DMS53 treated with DMSO at 0.1 percent for 48 hours (cell line): Measurements from ENCODE around the gene CDK8.

ENCODE experiments used
- DNase-seq: peaks from one replicate; lab custom pipeline; 2025; ENCODE audit not compliant: unreplicated experiment; lab: John Stamatoyannopoulos, UW

CDK8 gene

DNA sequence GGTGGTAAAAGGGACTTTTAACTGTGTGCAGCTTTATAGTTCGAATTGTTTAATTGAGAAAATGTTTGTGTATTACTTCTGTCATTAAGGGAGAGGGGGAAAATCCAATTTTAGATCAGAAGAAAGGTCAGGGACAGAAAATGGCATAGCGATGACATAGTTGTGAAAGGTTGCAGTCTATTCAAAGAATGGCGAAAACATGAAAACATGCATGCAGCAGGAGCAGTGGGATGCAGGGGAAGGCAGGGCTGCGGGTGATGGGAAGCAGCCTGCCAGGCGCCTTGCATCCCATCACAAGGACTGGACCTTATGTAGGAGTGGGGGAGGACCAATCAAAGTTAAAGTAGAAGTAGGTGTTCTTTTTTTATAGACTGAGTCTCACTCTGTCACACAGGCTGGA, 125.9 kb downstream of the CDK8 start:
- no peak for DNase-seq

DNA sequence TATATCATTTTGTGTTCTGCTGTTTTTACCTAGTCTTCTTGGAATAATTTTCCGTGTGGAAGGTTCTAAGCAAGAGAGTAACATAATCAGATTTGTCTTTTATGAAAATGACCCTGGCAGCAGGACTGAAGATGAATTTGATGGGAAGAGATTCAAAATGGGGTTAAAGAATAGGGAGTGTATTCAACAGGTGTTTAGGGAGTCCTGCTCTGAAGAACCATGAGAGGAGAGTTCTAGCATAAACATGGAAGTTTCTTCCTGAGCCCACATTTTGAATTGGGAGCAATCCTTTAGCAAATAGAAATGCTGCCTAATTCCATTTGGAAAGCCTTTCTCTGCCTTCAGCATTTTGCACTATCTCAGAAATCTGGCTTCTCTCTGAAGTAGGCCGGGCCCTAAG, 127.0 kb downstream of the CDK8 start:
- no peak for DNase-seq

DNA sequence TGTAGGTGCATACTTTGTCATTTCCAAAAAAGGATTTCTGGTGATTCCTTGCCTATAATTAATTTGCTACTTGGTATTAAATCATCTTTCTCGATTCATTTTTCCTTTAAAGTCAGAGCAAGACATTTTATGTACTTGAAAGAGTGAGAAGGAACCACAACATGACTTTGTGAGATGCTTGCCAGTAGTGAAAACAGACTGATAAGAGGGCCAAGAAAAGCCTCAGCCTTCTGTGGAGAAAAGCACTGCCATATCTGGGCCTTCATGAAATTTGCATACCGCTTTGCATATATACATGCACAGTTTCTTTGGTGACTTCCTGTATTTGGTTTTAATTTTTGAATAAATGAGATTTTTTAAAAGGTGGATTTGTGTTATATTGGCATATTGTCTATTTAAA, 128.4 kb downstream of the CDK8 start:
- no peak for DNase-seq

- DNase-seq, result no peak
Observed at GRCh38 chr13:26382835-26383234, 128.9 kb downstream of the CDK8 start.

- DNase-seq, result no peak
Observed at GRCh38 chr13:26384587-26384986, 130.7 kb downstream of the CDK8 start.

- peak; percentile 78 for DNase-seq
Observed at GRCh38 chr13:26386026-26386425, 132.1 kb downstream of the CDK8 start.

DNA sequence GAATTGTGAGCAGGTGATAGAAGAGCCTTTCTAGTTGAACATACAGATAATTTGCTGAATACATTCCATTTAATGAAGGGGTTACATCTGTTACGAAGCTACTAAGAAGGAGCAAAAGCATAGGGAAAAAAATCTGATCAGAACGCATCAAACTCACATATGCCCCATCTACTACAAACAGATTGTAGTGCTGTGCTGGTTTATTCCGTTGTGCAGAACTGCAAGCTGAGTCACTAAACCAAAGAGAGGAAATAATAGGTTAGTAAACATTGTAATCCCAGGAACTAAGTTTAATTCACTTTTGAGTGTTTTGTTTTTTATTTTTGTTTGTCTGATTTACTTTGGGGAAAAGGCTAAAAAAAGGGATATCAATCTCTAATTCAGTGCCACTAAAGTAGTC, 136.3 kb downstream of the CDK8 start:
- peak; percentile 71 for DNase-seq

GRCh38 chr13:26400545-26400944, 146.6 kb downstream of the CDK8 start:
- no peak for DNase-seq

- DNase-seq, result no peak
Observed at GRCh38 chr13:26401069-26401468, 147.1 kb downstream of the CDK8 start.

DNA sequence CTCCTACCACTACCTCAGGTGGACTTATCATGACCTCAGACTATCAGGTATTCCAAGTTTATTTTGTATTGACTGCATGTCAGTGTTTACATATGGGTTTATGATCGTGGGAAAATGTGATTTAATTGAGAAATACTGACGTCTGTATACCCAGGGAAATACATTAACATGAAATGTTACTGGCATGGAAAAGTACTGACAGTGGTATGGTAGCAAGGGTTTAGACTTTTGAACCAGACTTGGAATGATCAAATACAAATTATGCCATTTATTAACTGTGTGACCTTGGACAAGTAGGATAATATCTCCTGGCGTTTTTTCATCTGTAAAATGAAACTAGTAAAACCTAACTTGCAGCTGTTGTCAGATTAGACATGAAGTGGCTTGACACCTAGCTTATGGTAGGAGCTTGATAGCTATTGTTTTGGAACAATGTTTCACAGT, 147.7 kb downstream of the CDK8 start:
- DNase-seq, result no peak

- no peak for DNase-seq
Observed at GRCh38 chr13:26406791-26407190, 152.9 kb downstream of the CDK8 start.

DNA sequence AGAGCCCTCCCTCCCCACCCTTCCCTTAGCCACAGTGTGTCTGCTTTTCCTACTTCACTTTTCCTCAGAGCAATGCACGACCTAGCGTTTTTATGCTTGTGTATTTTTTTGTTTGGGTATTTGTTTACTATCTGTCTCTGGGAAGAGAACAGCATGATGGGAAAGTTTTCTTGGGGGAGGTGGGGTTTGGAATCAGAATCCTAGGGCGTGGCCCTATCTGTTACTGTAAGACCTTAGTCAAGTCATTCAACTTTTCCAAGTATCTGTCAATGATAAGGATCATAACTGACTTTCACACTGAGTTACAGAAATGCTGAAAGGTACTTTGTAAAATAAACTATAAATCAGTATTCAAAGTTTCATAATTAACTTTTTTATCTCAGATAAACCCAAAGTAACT, 157.3 kb downstream of the CDK8 start:
- DNase-seq, result no peak

- DNase-seq, result no peak
Observed at GRCh38 chr13:26412263-26412662, 158.3 kb downstream of the CDK8 start.

DNA sequence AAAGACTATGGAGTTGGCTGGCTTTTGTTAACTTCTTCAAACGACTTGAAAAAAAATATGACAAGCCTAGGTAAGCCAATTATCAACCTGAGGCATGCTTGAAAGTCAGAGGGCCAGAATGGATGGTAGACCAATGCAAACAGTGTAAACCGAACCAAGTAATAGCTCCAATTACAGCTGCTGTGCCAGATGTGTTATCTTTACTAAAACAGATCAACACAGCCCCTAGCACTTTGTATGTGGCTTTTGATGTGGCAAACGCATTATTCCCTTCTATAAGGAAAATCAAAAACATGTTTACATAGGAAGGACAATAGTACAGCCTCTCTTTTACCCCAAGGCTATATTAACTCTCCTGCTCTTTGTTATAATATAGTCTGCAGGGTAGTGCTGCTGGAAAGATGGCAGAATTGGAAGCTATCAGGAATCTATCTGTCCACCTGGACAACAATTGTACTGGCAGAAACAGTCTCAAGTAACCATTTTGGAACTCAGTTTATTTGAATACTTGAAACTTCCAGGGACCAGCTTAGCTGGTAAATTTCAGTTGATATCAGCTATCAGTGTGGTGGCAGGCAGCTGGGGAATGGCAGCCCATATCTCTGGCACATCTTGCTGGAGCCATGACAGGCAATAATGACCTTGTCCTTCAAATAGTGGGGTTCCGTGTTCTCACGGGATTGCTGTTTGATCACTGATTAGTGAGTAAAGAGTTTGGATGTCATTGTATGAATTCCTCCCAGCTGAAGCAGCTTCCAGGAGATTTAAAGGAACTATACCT, 159.2 kb downstream of the CDK8 start:
- DNase-seq, result no peak

GRCh38 chr13:26420282-26420960, 166.5 kb downstream of the CDK8 start:
- DNase-seq, result no peak

DNA sequence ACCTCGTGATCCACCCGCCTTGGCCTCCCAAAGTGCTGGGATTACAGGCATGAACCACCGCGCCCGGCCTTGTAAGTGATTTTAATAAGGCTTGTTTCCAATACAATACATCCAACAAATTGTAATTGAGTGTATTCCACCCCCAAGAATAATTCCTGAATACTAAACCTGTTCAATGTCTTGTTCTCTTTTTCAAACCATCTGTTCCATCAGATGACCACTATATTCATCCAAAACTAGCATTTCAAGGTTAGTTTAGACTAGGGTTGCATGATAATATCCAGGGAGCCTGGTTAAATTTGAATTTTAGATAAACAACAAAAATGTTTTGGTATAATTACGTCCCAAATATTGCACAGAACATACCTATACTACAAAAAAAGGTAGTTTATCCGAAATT, 168.1 kb downstream of the CDK8 start:
- DNase-seq, result no peak

GRCh38 chr13:26423629-26424028, 169.7 kb downstream of the CDK8 start:
- DNase-seq, result no peak

DNA sequence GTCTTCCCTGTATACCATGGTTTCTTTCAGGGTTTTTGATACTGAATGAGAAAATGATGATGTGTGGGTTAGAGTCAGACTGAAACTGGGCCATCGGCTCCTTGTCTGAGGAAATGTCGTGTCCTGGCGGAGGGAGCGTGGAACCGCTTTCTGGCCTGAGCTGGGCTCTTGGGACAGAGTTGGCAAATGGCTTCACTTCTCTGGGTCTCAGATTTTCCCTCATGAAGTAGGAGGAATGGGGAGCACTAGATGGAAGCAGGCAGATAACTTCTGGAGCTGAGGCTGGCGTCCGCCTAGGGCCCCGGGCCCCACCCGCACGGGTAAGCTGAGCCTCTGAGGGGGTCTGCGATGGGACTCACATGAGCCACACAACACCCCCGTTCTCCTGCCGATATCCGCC, 170.3 kb downstream of the CDK8 start:
- DNase-seq, result no peak

GRCh38 chr13:26425443-26426358, 171.8 kb downstream of the CDK8 start:
- peak; percentile 81 for DNase-seq

GRCh38 chr13:26433776-26434175, 179.8 kb downstream of the CDK8 start:
- no peak for DNase-seq

GRCh38 chr13:26435171-26435570, 181.2 kb downstream of the CDK8 start:
- DNase-seq, result no peak

GRCh38 chr13:26435646-26436045, 181.7 kb downstream of the CDK8 start:
- DNase-seq, result no peak
